AML-193 (cell line): Measurements from ENCODE around the gene YIPF5.

Experiments used
- DNase-seq, 2 experiments: peaks; one replicate each; lab custom pipeline; 2025; lab: John Stamatoyannopoulos, UW

Gene YIPF5

GRCh38 chr5:144179226-144179625, 8.8 kb upstream of the YIPF5 start:
- DNase-seq: no peak

GRCh38 chr5:144177548-144177947, 7.1 kb upstream of the YIPF5 start:
- no peak for DNase-seq

- no peak for DNase-seq
Observed at GRCh38 chr5:144173766-144174165, 3.3 kb upstream of the YIPF5 start.

GRCh38 chr5:144169904-144170275, 569 bp downstream of the YIPF5 start:
- no peak for DNase-seq

GRCh38 chr5:144167998-144168397, 2.5 kb downstream of the YIPF5 start:
- no peak for DNase-seq

- DNase-seq: no peak
Observed at GRCh38 chr5:144166696-144167095, 3.8 kb downstream of the YIPF5 start.

GRCh38 chr5:144162686-144163085, 7.8 kb downstream of the YIPF5 start:
- no peak for DNase-seq

- no peak for DNase-seq
Observed at GRCh38 chr5:144156767-144157171, 13.7 kb downstream of the YIPF5 start.

GRCh38 chr5:144151026-144151425, 19.4 kb downstream of the YIPF5 start:
- no peak for DNase-seq

- no peak for DNase-seq
Observed at GRCh38 chr5:144144956-144145751, 25.3 kb downstream of the YIPF5 start.

- no peak for DNase-seq
Observed at GRCh38 chr5:144143625-144144024, 26.8 kb downstream of the YIPF5 start.

- peak in 1 of 2 experiments; percentile 11 for DNase-seq
Observed at GRCh38 chr5:144142824-144143162, 27.7 kb downstream of the YIPF5 start.

GRCh38 chr5:144142139-144142823, 28.2 kb downstream of the YIPF5 start:
- DNase-seq: peak; percentile 56 to 59

- DNase-seq: no peak
Observed at GRCh38 chr5:144141585-144141984, 28.9 kb downstream of the YIPF5 start.

- DNase-seq: no peak
Observed at GRCh38 chr5:144139586-144139985, 30.9 kb downstream of the YIPF5 start.

- DNase-seq: no peak
Observed at GRCh38 chr5:144135113-144135762, 35.2 kb downstream of the YIPF5 start.

- no peak for DNase-seq
Observed at GRCh38 chr5:144134194-144134826, 36.1 kb downstream of the YIPF5 start.

GRCh38 chr5:144133050-144133633, 37.3 kb downstream of the YIPF5 start:
- DNase-seq: no peak

GRCh38 chr5:144131261-144131660, 39.2 kb downstream of the YIPF5 start:
- DNase-seq: peak; percentile 76 to 82

GRCh38 chr5:144130306-144130705, 40.2 kb downstream of the YIPF5 start:
- no peak for DNase-seq

- DNase-seq: no peak
Observed at GRCh38 chr5:144128844-144129243, 41.6 kb downstream of the YIPF5 start.

- DNase-seq: no peak
Observed at GRCh38 chr5:144126707-144127106, 43.8 kb downstream of the YIPF5 start.
